Stimulated activated CD8-positive, alpha-beta memory T cell treated with anti-CD3 and anti-CD28 coated beads, Interleukin-7, amount 100 ng/mL, for 4 hours (primary cell): Measurements from ENCODE around the gene PLXNA2.

ENCODE experiments used
- DNase-seq, 2 donors: peaks; one replicate each; pipeline ENCODE4 v3.0.0-alpha.2; 2020; ENCODE audit warnings: low read depth in 2 of 2

PLXNA2 gene

GRCh38 chr1:208206092-208206698 is 38.0 kb downstream of the PLXNA2 start:
- DNase-seq: no peak

- no peak for DNase-seq
Measured at GRCh38 chr1:208205216-208206013, 38.8 kb downstream of the PLXNA2 start.

GRCh38 chr1:208204779-208205178 is 39.4 kb downstream of the PLXNA2 start:
- no peak for DNase-seq

GRCh38 chr1:208203848-208204609 is 40.2 kb downstream of the PLXNA2 start:
- DNase-seq: no peak

GRCh38 chr1:208203127-208203847 is 40.9 kb downstream of the PLXNA2 start:
- DNase-seq: no peak

GRCh38 chr1:208202333-208202995 is 41.7 kb downstream of the PLXNA2 start:
- DNase-seq: no peak

- DNase-seq: no peak
Measured at GRCh38 chr1:208201229-208201628, 43.0 kb downstream of the PLXNA2 start.

GRCh38 chr1:208200116-208200515 is 44.1 kb downstream of the PLXNA2 start:
- no peak for DNase-seq

GRCh38 chr1:208198236-208198635 is 45.9 kb downstream of the PLXNA2 start:
- DNase-seq: no peak

- no peak for DNase-seq
Measured at GRCh38 chr1:208194944-208195343, 49.2 kb downstream of the PLXNA2 start.

GRCh38 chr1:208192995-208193394 is 51.2 kb downstream of the PLXNA2 start:
- DNase-seq: no peak

GRCh38 chr1:208190784-208191183 is 53.4 kb downstream of the PLXNA2 start:
- DNase-seq: no peak

- no peak for DNase-seq
Measured at GRCh38 chr1:208189716-208190115, 54.5 kb downstream of the PLXNA2 start.

GRCh38 chr1:208189183-208189582 is 55.0 kb downstream of the PLXNA2 start:
- no peak for DNase-seq

GRCh38 chr1:208188607-208189006 is 55.6 kb downstream of the PLXNA2 start:
- no peak for DNase-seq

GRCh38 chr1:208187499-208188041 is 56.6 kb downstream of the PLXNA2 start:
- no peak for DNase-seq

GRCh38 chr1:208185801-208186231 is 58.4 kb downstream of the PLXNA2 start:
- no peak for DNase-seq

- no peak for DNase-seq
Measured at GRCh38 chr1:208184966-208185654, 59.1 kb downstream of the PLXNA2 start.

GRCh38 chr1:208183977-208184911 is 59.9 kb downstream of the PLXNA2 start:
- no peak for DNase-seq
